Measurements from ENCODE around the gene GJD2.

GRCh38 chr15:34795267-34796081 lies 40.7 kb upstream of the GJD2 start, which contains the start of gene ACTC1:
- no peak for TF ChIP-seq POLR2AphosphoS5 (IDR thresholded peaks at IDR 0.05; ENCODE audit: low read depth, low read length)
- no peak for TF ChIP-seq ZNF691 (CRISPR knock-in tag; IDR thresholded peaks at IDR 0.05; ENCODE audit: borderline replicate concordance, low read depth)
- TF ChIP-seq CENPBD1 (CRISPR knock-in tag; IDR thresholded peaks at IDR 0.05; ENCODE audit: borderline replicate concordance, low read depth): no peak
- TF ChIP-seq ZNF841 (CRISPR knock-in tag; IDR thresholded peaks at IDR 0.05; ENCODE audit: borderline replicate concordance): no peak
